ENCODE results near the gene ATL2.
A peak's percentile ranks its signal among the peaks of the same experiment; 100 is the strongest.
"Not testable (repeated sequence)": the region's sequence is repeated elsewhere in the genome, so short reads cannot be mapped to it uniquely, and the experiment has no call there.

The ATL2 gene

GRCh38 chr2:38387887-38388286 lies 10.8 kb upstream of the ATL2 start:
- DNase-seq, result no peak

GRCh38 chr2:38386821-38387220 lies 9.7 kb upstream of the ATL2 start:
- DNase-seq, result no peak

- no peak for DNase-seq
Observed at GRCh38 chr2:38386377-38386776, 9.3 kb upstream of the ATL2 start.

- no peak for DNase-seq
Observed at GRCh38 chr2:38384338-38384737, 7.3 kb upstream of the ATL2 start.

GRCh38 chr2:38383741-38384140 lies 6.7 kb upstream of the ATL2 start:
- not testable (repeated sequence) for DNase-seq

GRCh38 chr2:38381381-38382143 lies 4.5 kb upstream of the ATL2 start:
- DNase-seq, result no peak

- DNase-seq, result no peak
Observed at GRCh38 chr2:38380397-38381130, 3.5 kb upstream of the ATL2 start.

GRCh38 chr2:38376346-38377049 lies 575 bp downstream of the ATL2 start:
- peak; percentile 51 for DNase-seq

GRCh38 chr2:38375696-38376345 lies 1.3 kb downstream of the ATL2 start:
- no peak for DNase-seq

GRCh38 chr2:38374984-38375383 lies 2.1 kb downstream of the ATL2 start:
- no peak for DNase-seq

- no peak for DNase-seq
Observed at GRCh38 chr2:38371235-38371634, 5.8 kb downstream of the ATL2 start.

- DNase-seq, result no peak
Observed at GRCh38 chr2:38370664-38371063, 6.4 kb downstream of the ATL2 start.

- DNase-seq, result no peak
Observed at GRCh38 chr2:38362232-38362631, 14.8 kb downstream of the ATL2 start.

GRCh38 chr2:38360177-38360576 lies 16.9 kb downstream of the ATL2 start:
- no peak for DNase-seq

- no peak for DNase-seq
Observed at GRCh38 chr2:38353402-38353801, 23.7 kb downstream of the ATL2 start.

GRCh38 chr2:38352336-38352735 lies 24.7 kb downstream of the ATL2 start:
- no peak for DNase-seq

- DNase-seq, result no peak
Observed at GRCh38 chr2:38345323-38346038, 31.6 kb downstream of the ATL2 start.

GRCh38 chr2:38344813-38345212 lies 32.3 kb downstream of the ATL2 start:
- no peak for DNase-seq

- no peak for DNase-seq
Observed at GRCh38 chr2:38343212-38343611, 33.9 kb downstream of the ATL2 start.

- no peak for DNase-seq
Observed at GRCh38 chr2:38336621-38337020, 40.5 kb downstream of the ATL2 start.

- DNase-seq, result no peak
Observed at GRCh38 chr2:38330754-38331153, 46.3 kb downstream of the ATL2 start.

- DNase-seq, result no peak
Observed at GRCh38 chr2:38327580-38327979, 49.5 kb downstream of the ATL2 start.

GRCh38 chr2:38323623-38324022 lies 53.5 kb downstream of the ATL2 start:
- no peak for DNase-seq
